Caco-2 (cell line): ENCODE data around the gene NGLY1. TPM values are rescaled to one million over a fixed set of nuclear protein-coding genes. Genes with fewer than 3 reads are reported as not detected.

Experiments used
- BruUV-seq: library from RNA; stranded (reverse); fragments of 400-500 nt; replicated peaks from 2 replicates; lab custom pipeline; 2021; lab: Mats Ljungman, UMichigan
- CTCF ChIA-PET: fragments of 300-600 bp; sonication (Branson Sonifier 250); formaldehyde crosslinking; loops from one replicate; lab custom pipeline; 2022; ENCODE audit warnings: antibody characterized with exemption; lab: Charles Lee
- POLR2A ChIA-PET: fragments of 300-600 bp; sonication (Branson Sonifier 250); formaldehyde crosslinking; loops from one replicate; lab custom pipeline; 2022; ENCODE audit warnings: antibody characterized with exemption; lab: Charles Lee
- DNase-seq, 2 experiments: peaks; one replicate each; pipeline versions ENCODE4 v3.0.0 to v3.0.0-alpha.2; 2020 to 2022
- H3K27me3 ChIP-seq: replicated peaks from 2 replicates; pipeline ENCODE4 v1.6.0; 2011; ENCODE audit warnings: low read length; ENCODE audit not compliant: control insufficient read depth, insufficient read depth
- H3K36me3 ChIP-seq: 2 replicates; pipeline ENCODE4 v1.5.1; 2011; ENCODE audit warnings: low read length; ENCODE audit not compliant: control insufficient read depth, insufficient read depth
- H3K4me1 ChIP-seq: fragments of 250-450 bp; sonication (Bioruptor Pico); 2 replicates; pipeline ENCODE4 v1.5.1; 2020; ENCODE audit warnings: mild to moderate bottlenecking
- H3K4me3 ChIP-seq: 2 replicates; pipeline ENCODE4 v1.5.1; 2011; ENCODE audit warnings: low read depth, mild to moderate bottlenecking, control low read depth, low read length
- H3K9me3 ChIP-seq: fragments of 250-450 bp; sonication (Bioruptor Pico); 2 replicates; pipeline ENCODE4 v1.5.1; 2020; ENCODE audit warnings: mild to moderate bottlenecking, moderate library complexity
- H3K27ac Mint-ChIP-seq: one replicate; pipeline ENCODE4 v1.8.0; 2022; ENCODE audit warnings: mixed read lengths; ENCODE audit not compliant: unreplicated experiment
- H3K27me3 Mint-ChIP-seq: one replicate; pipeline ENCODE4 v1.8.0; 2022; ENCODE audit warnings: mixed read lengths; ENCODE audit not compliant: insufficient read depth, unreplicated experiment
- H3K36me3 Mint-ChIP-seq: one replicate; pipeline ENCODE4 v1.8.0; 2022; ENCODE audit warnings: mild to moderate bottlenecking, mixed read lengths; ENCODE audit not compliant: insufficient read depth, unreplicated experiment
- H3K4me1 Mint-ChIP-seq: one replicate; pipeline ENCODE4 v1.8.0; 2022; ENCODE audit warnings: low read depth, mixed read lengths; ENCODE audit not compliant: unreplicated experiment
- H3K4me3 Mint-ChIP-seq: one replicate; pipeline ENCODE4 v1.8.0; 2022; ENCODE audit warnings: mild to moderate bottlenecking, moderate library complexity, mixed read lengths; ENCODE audit not compliant: unreplicated experiment
- H3K9me3 Mint-ChIP-seq: one replicate; pipeline ENCODE4 v1.8.0; 2022; ENCODE audit warnings: mixed read lengths; ENCODE audit not compliant: unreplicated experiment
- intact Hi-C: fragments of 100-400 bp; cut with micrococcal nuclease; formaldehyde crosslinking; loops from one replicate; pipeline ENCODE4 v1.10.0; 2022; ENCODE audit not compliant: unreplicated experiment
- total RNA-seq: library from RNA; stranded (reverse); gene quantifications from 2 replicates; pipeline ENCODE4 v1.2.3, GENCODE V29; 2022
- TF ChIP-seq, protein P1 (sequence below), 2 experiments: fragments of 200-600 bp in 1 of 2; IDR thresholded peaks; 1 replicate in 1 of 2; 2 replicates in 1 of 2; pipeline versions ENCODE4 v1.5.1 to v1.8.0; 2011 to 2022; ENCODE audit warnings: antibody characterized with exemption in 1 of 2, control low read depth in 1 of 2, inconsistent platforms in 1 of 2, low read depth in 1 of 2, low read length in 1 of 2, mild to moderate bottlenecking in 1 of 2, moderate library complexity in 1 of 2; ENCODE audit not compliant: insufficient read depth in 1 of 2, severe bottlenecking in 1 of 2, unreplicated experiment in 1 of 2

NGLY1 gene
- total RNA-seq, 1 experiment from 2014 or later = 27.1 TPM

DNA sequence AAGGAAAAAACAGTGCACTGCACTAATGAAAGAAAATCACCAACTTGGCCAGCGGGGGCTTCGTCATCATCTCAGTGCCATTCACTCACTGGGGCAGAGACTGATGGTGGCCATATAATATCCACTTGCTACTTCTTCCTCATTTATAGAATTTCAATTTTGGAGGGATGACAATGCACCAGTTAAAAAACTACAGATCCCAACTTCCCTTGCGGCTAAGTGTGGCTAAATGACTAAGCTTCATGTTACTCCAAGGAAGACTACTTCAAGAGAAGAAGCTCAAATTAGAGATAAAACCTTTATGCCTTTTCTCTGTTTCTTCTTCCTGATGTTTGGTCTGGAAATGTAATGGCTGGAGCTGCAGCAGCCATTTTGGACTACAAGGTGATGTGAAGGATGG is 38.8 kb downstream of the NGLY1 start:
- no TSS peak for BruUV-seq
- H3K4me1 ChIP-seq = no peaks in the 10 kb centered on the region
- no peaks in the 10 kb centered on the region for H3K36me3 ChIP-seq
- intact Hi-C loops = no loop called here
- ChIA-PET CTCF (no interaction called here), POLR2A (no interaction called here)
- no peaks in the 10 kb centered on the region for H3K27me3 ChIP-seq
- Mint-ChIP-seq H3K9me3 (no peaks in the 10 kb centered on the region), H3K27ac (no peak overlapping the region), H3K4me1 (no peaks in the 10 kb centered on the region), H3K36me3 (peaks cover 14% of the 10 kb centered on the region), H3K4me3 (no peak overlapping the region), H3K27me3 (no peaks in the 10 kb centered on the region)
- TF ChIP-seq, protein P1, sequence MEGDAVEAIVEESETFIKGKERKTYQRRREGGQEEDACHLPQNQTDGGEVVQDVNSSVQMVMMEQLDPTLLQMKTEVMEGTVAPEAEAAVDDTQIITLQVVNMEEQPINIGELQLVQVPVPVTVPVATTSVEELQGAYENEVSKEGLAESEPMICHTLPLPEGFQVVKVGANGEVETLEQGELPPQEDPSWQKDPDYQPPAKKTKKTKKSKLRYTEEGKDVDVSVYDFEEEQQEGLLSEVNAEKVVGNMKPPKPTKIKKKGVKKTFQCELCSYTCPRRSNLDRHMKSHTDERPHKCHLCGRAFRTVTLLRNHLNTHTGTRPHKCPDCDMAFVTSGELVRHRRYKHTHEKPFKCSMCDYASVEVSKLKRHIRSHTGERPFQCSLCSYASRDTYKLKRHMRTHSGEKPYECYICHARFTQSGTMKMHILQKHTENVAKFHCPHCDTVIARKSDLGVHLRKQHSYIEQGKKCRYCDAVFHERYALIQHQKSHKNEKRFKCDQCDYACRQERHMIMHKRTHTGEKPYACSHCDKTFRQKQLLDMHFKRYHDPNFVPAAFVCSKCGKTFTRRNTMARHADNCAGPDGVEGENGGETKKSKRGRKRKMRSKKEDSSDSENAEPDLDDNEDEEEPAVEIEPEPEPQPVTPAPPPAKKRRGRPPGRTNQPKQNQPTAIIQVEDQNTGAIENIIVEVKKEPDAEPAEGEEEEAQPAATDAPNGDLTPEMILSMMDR (IDR thresholded peaks at IDR 0.05; ENCODE audit: insufficient read depth in 1 of 2, low read depth in 1 of 2, low read length in 1 of 2, severe bottlenecking in 1 of 2, unreplicated experiment in 1 of 2) = no peak
- no peaks in the 10 kb centered on the region for H3K9me3 ChIP-seq
- H3K4me3 ChIP-seq = no peak overlapping the region
- no peak for DNase-seq

GRCh38 chr3:25728101-25728500 is 55.1 kb downstream of the NGLY1 start:
- POLR2A ChIA-PET = no interaction called here
- DNase-seq = no peak
- H3K9me3 Mint-ChIP-seq = no peaks in the 10 kb centered on the region
- Histone ChIP-seq H3K4me1 (0 out of 2 replicates have a peak, but pooled peaks cover 3% of the 10 kb centered on the region), H3K9me3 (no peaks in the 10 kb centered on the region), H3K36me3 (no peaks in the 10 kb centered on the region; the same call in 1 of the 2 replicates), H3K27me3 (no peaks in the 10 kb centered on the region), H3K4me3 (no peak overlapping the region)
- intact Hi-C loops = loop anchor here (5.0 kb wide), 1 partner anchor 81 kb away; no protein-coding TSS in a partner anchor
- no peaks in the 10 kb centered on the region for H3K27me3 Mint-ChIP-seq
- BruUV-seq = no TSS peak
- TF ChIP-seq, protein P1 (IDR thresholded peaks at IDR 0.05; ENCODE audit: insufficient read depth in 1 of 2, low read depth in 1 of 2, low read length in 1 of 2, severe bottlenecking in 1 of 2, unreplicated experiment in 1 of 2) = no peak
- H3K4me3 Mint-ChIP-seq = no peak overlapping the region
- CTCF ChIA-PET = interaction anchor here (0.6 kb wide), 1 partner anchor 26 kb away, joined by 4 read pairs; no protein-coding TSS in a partner anchor
- no peak overlapping the region for H3K27ac Mint-ChIP-seq
- peaks cover 12% of the 10 kb centered on the region for H3K36me3 Mint-ChIP-seq
- H3K4me1 Mint-ChIP-seq = no peaks in the 10 kb centered on the region

GRCh38 chr3:25727316-25727715 is 55.9 kb downstream of the NGLY1 start:
- H3K36me3 Mint-ChIP-seq = peaks cover 12% of the 10 kb centered on the region
- H3K27me3 ChIP-seq = no peaks in the 10 kb centered on the region
- 0 out of 2 replicates have a peak, but pooled peaks cover 3% of the 10 kb centered on the region for H3K4me1 ChIP-seq
- H3K27me3 Mint-ChIP-seq = no peaks in the 10 kb centered on the region
- intact Hi-C loops = loop anchor here (5.0 kb wide), 1 partner anchor 80 kb away; no protein-coding TSS in a partner anchor
- H3K4me3 Mint-ChIP-seq = no peak overlapping the region
- no peaks in the 10 kb centered on the region; the same call in 1 of the 2 replicates for H3K36me3 ChIP-seq
- H3K9me3 ChIP-seq = no peaks in the 10 kb centered on the region
- DNase-seq = no peak
- CTCF ChIA-PET = no interaction called here
- TF ChIP-seq, protein P1 (IDR thresholded peaks at IDR 0.05; ENCODE audit: insufficient read depth in 1 of 2, low read depth in 1 of 2, low read length in 1 of 2, severe bottlenecking in 1 of 2, unreplicated experiment in 1 of 2) = no peak
- no peak overlapping the region for H3K27ac Mint-ChIP-seq
- no peaks in the 10 kb centered on the region for H3K9me3 Mint-ChIP-seq
- no peak overlapping the region for H3K4me3 ChIP-seq
- POLR2A ChIA-PET = no interaction called here
- H3K4me1 Mint-ChIP-seq = no peaks in the 10 kb centered on the region
- BruUV-seq = no TSS peak
